ENCODE measurements around the gene LIPE. TPM values are rescaled to one million over a fixed set of nuclear protein-coding genes. Genes with fewer than 3 reads are reported as not detected.
"Not testable (repeated sequence)": the region's sequence is repeated elsewhere in the genome, so short reads cannot be mapped to it uniquely, and the experiment has no call there.

Gene LIPE
- polyA plus RNA-seq, 1 donor from 2014 or later, result 19.1 TPM

GRCh38 chr19:42465827-42466280, 38.7 kb upstream of the LIPE start:
- no peaks in the 10 kb centered on the region for H3K9me3 ChIP-seq (ENCODE audit: low read length)
- H3K36me3 ChIP-seq (ENCODE audit: insufficient read depth, low read length), result no peaks in the 10 kb centered on the region
- no peaks in the 10 kb centered on the region for H3K27me3 ChIP-seq (ENCODE audit: insufficient read depth, low read depth, low read length)
- H3F3A ChIP-seq (ENCODE audit: insufficient read depth, low read length, poor library complexity, severe bottlenecking), result no peaks in the 10 kb centered on the region
- H2AFZ ChIP-seq (ENCODE audit: low read depth, low read length), result no peak overlapping the region
- H3K9ac ChIP-seq (ENCODE audit: low read length), result no peak overlapping the region
- H3K9me2 ChIP-seq (ENCODE audit: insufficient read depth, low read length), result no peaks in the 10 kb centered on the region
- no peaks in the 10 kb centered on the region for H4K20me1 ChIP-seq (ENCODE audit: insufficient read depth)
- no peak for TF ChIP-seq MXI1 (conservative IDR thresholded peaks at IDR 0.05; ENCODE audit: poor library complexity, severe bottlenecking)
- TF ChIP-seq POLR2AphosphoS5 (IDR thresholded peaks at IDR 0.05), result no peak
- TF ChIP-seq TAF1 (IDR thresholded peaks at IDR 0.05; ENCODE audit: low read depth), result no peak
- TF ChIP-seq RAD21 (conservative IDR thresholded peaks at IDR 0.05), result no peak
- TF ChIP-seq EZH2 (IDR thresholded peaks at IDR 0.05; ENCODE audit: borderline replicate concordance, insufficient read depth, low read length, poor library complexity, severe bottlenecking), result no peak
- no peaks in the 10 kb centered on the region for H3K79me2 ChIP-seq (replicated peaks; ENCODE audit: insufficient read depth, low read length)
- H3K4me3 ChIP-seq (ENCODE audit: low read length), result no peak overlapping the region
- H3K4me2 ChIP-seq (ENCODE audit: low read length), result no peak overlapping the region
- no peak overlapping the region for H3K27ac ChIP-seq (ENCODE audit: low read length)

- H3K4me3 ChIP-seq (ENCODE audit: low read length), result no peak overlapping the region
- no peak overlapping the region for H3K4me2 ChIP-seq (ENCODE audit: low read length)
- H2AFZ ChIP-seq (ENCODE audit: low read depth, low read length), result no peak overlapping the region
- H3K36me3 ChIP-seq (ENCODE audit: insufficient read depth, low read length), result no peaks in the 10 kb centered on the region
- no peaks in the 10 kb centered on the region for H3K9me2 ChIP-seq (ENCODE audit: insufficient read depth, low read length)
- H3F3A ChIP-seq (ENCODE audit: insufficient read depth, low read length, poor library complexity, severe bottlenecking), result no peaks in the 10 kb centered on the region
- H3K79me2 ChIP-seq (replicated peaks; ENCODE audit: insufficient read depth, low read length), result no peaks in the 10 kb centered on the region
- H3K27me3 ChIP-seq (ENCODE audit: insufficient read depth, low read depth, low read length), result no peaks in the 10 kb centered on the region
- no peaks in the 10 kb centered on the region for H4K20me1 ChIP-seq (ENCODE audit: insufficient read depth)
- H3K27ac ChIP-seq (ENCODE audit: low read length), result no peak overlapping the region
- TF ChIP-seq RAD21 (conservative IDR thresholded peaks at IDR 0.05) (no peak), EZH2 (IDR thresholded peaks at IDR 0.05; ENCODE audit: borderline replicate concordance, insufficient read depth, low read length, poor library complexity, severe bottlenecking) (no peak), TAF1 (IDR thresholded peaks at IDR 0.05; ENCODE audit: low read depth) (no peak), MXI1 (conservative IDR thresholded peaks at IDR 0.05; ENCODE audit: poor library complexity, severe bottlenecking) (no peak), EP300 (conservative IDR thresholded peaks at IDR 0.05; ENCODE audit: poor library complexity, severe bottlenecking) (no peak)
- TF ChIP-seq, protein P1, sequence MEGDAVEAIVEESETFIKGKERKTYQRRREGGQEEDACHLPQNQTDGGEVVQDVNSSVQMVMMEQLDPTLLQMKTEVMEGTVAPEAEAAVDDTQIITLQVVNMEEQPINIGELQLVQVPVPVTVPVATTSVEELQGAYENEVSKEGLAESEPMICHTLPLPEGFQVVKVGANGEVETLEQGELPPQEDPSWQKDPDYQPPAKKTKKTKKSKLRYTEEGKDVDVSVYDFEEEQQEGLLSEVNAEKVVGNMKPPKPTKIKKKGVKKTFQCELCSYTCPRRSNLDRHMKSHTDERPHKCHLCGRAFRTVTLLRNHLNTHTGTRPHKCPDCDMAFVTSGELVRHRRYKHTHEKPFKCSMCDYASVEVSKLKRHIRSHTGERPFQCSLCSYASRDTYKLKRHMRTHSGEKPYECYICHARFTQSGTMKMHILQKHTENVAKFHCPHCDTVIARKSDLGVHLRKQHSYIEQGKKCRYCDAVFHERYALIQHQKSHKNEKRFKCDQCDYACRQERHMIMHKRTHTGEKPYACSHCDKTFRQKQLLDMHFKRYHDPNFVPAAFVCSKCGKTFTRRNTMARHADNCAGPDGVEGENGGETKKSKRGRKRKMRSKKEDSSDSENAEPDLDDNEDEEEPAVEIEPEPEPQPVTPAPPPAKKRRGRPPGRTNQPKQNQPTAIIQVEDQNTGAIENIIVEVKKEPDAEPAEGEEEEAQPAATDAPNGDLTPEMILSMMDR (IDR thresholded peaks at IDR 0.05; ENCODE audit: poor library complexity, severe bottlenecking), result no peak
- no peaks in the 10 kb centered on the region for H3K9me3 ChIP-seq (ENCODE audit: low read length)
- no peak overlapping the region for H3K9ac ChIP-seq (ENCODE audit: low read length)
These were observed 34.6 kb upstream of the LIPE start for GRCh38 chr19:42461700-42462324.

DNA sequence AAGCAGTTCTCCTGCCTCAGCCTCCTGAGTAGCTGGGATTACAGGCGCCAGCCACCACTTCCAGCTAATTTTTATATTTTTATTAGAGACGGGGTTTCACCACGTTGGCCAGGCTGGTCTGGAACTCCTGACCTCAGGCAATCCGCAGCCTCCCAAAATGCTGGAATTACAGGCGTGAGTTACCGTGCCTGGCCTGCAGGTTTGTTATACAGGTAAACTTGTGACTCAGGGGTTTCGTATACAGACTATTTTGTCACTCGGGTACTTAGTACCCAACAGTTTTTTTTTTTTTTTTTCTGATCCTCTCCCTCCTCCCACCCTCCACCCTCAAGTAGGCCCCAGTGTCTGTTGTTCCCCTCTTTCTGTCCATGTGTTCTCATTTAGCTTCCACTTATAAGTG, 34.0 kb upstream of the LIPE start:
- not testable (repeated sequence) for H3F3A ChIP-seq (ENCODE audit: insufficient read depth, low read length, poor library complexity, severe bottlenecking); H4K20me1 ChIP-seq (ENCODE audit: insufficient read depth); H3K9ac ChIP-seq (ENCODE audit: low read length); H3K4me3 ChIP-seq (ENCODE audit: low read length); H3K79me2 ChIP-seq (replicated peaks; ENCODE audit: insufficient read depth, low read length); H3K27me3 ChIP-seq (ENCODE audit: insufficient read depth, low read depth, low read length); H2AFZ ChIP-seq (ENCODE audit: low read depth, low read length); H3K4me2 ChIP-seq (ENCODE audit: low read length); H3K36me3 ChIP-seq (ENCODE audit: insufficient read depth, low read length); H3K9me2 ChIP-seq (ENCODE audit: insufficient read depth, low read length); H3K27ac ChIP-seq (ENCODE audit: low read length); H3K9me3 ChIP-seq (ENCODE audit: low read length)

DNA sequence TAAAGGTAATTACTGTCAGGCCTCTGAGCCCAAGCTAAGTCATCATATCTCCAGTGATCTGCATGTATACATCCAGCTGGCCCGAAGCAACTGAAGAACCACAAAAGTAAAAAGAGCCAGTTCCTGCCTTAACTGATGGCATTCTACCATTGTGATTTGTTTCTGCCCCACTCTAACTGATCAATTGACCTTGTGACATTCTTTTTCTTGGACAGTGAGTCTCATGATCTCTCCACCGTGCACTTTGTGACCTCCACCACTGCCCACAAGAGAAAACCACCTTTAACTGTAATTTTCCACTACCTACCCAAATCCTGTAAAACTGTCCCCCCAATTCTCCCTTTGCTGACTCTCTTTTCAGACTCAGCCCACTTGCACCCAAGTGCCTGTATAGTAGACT, 32.7 kb upstream of the LIPE start:
- H3F3A ChIP-seq (ENCODE audit: insufficient read depth, low read length, poor library complexity, severe bottlenecking), result no peaks in the 10 kb centered on the region
- no peaks in the 10 kb centered on the region for H3K9me2 ChIP-seq (ENCODE audit: insufficient read depth, low read length)
- H3K36me3 ChIP-seq (ENCODE audit: insufficient read depth, low read length), result no peaks in the 10 kb centered on the region
- no peak overlapping the region for H3K4me3 ChIP-seq (ENCODE audit: low read length)
- no peaks in the 10 kb centered on the region for H4K20me1 ChIP-seq (ENCODE audit: insufficient read depth)
- H3K9me3 ChIP-seq (ENCODE audit: low read length), result no peaks in the 10 kb centered on the region
- H2AFZ ChIP-seq (ENCODE audit: low read depth, low read length), result no peak overlapping the region
- H3K27me3 ChIP-seq (ENCODE audit: insufficient read depth, low read depth, low read length), result no peaks in the 10 kb centered on the region
- H3K27ac ChIP-seq (ENCODE audit: low read length), result no peak overlapping the region
- H3K9ac ChIP-seq (ENCODE audit: low read length), result no peak overlapping the region
- H3K4me2 ChIP-seq (ENCODE audit: low read length), result no peak overlapping the region
- H3K79me2 ChIP-seq (replicated peaks; ENCODE audit: insufficient read depth, low read length), result no peaks in the 10 kb centered on the region
- TF ChIP-seq EP300 (conservative IDR thresholded peaks at IDR 0.05; ENCODE audit: poor library complexity, severe bottlenecking) (no peak), SMC3 (conservative IDR thresholded peaks at IDR 0.05; ENCODE audit: poor library complexity) (no peak), POLR2AphosphoS5 (IDR thresholded peaks at IDR 0.05) (no peak), REST (IDR thresholded peaks at IDR 0.05; ENCODE audit: borderline replicate concordance) (no peak), EZH2 (IDR thresholded peaks at IDR 0.05; ENCODE audit: borderline replicate concordance, insufficient read depth, low read length, poor library complexity, severe bottlenecking) (no peak), TAF1 (IDR thresholded peaks at IDR 0.05; ENCODE audit: low read depth) (no peak), RAD21 (conservative IDR thresholded peaks at IDR 0.05) (no peak)
- TF ChIP-seq, protein P1 (IDR thresholded peaks at IDR 0.05; ENCODE audit: poor library complexity, severe bottlenecking), result no peak

Measured in neural cell (in vitro differentiated cells).